ENCODE measurements around the gene SPRN. TPM values are rescaled to one million over a fixed set of nuclear protein-coding genes. Genes with fewer than 3 reads are reported as not detected.
"Not testable (repeated sequence)": the region's sequence is repeated elsewhere in the genome, so short reads cannot be mapped to it uniquely, and the experiment has no call there.

Gene SPRN
- total and polyA plus RNA-seq, 2 experiments from 2014 or later = 0.31 TPM

- H2AFZ ChIP-seq = no peak overlapping the region
- H3K36me3 ChIP-seq (ENCODE audit: insufficient read depth) = no peaks in the 10 kb centered on the region
- peaks cover 60% of the 10 kb centered on the region for H3K27me3 ChIP-seq (ENCODE audit: insufficient read depth)
- peak overlapping the region; percentile 96 for H3K4me2 ChIP-seq
- H3K4me1 ChIP-seq (ENCODE audit: insufficient read depth) = peaks cover 5% of the 10 kb centered on the region; the same call in 1 of the 2 replicates
- peak overlapping the region; percentile 74; the same call in 1 of the 2 replicates for H3K4me3 ChIP-seq
- Mint-ChIP-seq H3K4me1 (peaks cover 2% of the 10 kb centered on the region; the same call in 2 of the 3 replicates), H3K27me3 (ENCODE audit: insufficient read depth, low read depth, poor library complexity) (peaks cover 41% of the 10 kb centered on the region), H3K36me3 (ENCODE audit: low read depth) (no peaks in the 10 kb centered on the region), H3K4me3 (peak overlapping the region; percentile 45; the same call in 2 of the 3 replicates), H3K27ac (no peak overlapping the region), H3K9me3 (no peaks in the 10 kb centered on the region; the same call in 2 of the 3 replicates)
- H3F3A ChIP-seq (replicated peaks; ENCODE audit: low read depth) = 0 out of 2 replicates have a peak, but pooled peaks cover 3% of the 10 kb centered on the region
- no peak for TF ChIP-seq NANOG (IDR thresholded peaks at IDR 0.05; ENCODE audit: borderline replicate concordance)
- TF ChIP-seq JUNB (IDR thresholded peaks at IDR 0.05; ENCODE audit: unreplicated experiment) = no peak
- TF ChIP-seq ZNF331 (CRISPR knock-in tag; IDR thresholded peaks at IDR 0.05; ENCODE audit: low read depth) = no peak
- no peak for TF ChIP-seq EZH2phosphoT487 (IDR thresholded peaks at IDR 0.05; ENCODE audit: unreplicated experiment)
- TF ChIP-seq ZNF462 (CRISPR knock-in tag; IDR thresholded peaks at IDR 0.05) = no peak
- no peak for TF ChIP-seq REST (IDR thresholded peaks at IDR 0.05; ENCODE audit: unreplicated experiment)
- no peak for TF ChIP-seq STAT1 (IDR thresholded peaks at IDR 0.05; ENCODE audit: unreplicated experiment)
- TF ChIP-seq POLR2AphosphoS5 (IDR thresholded peaks at IDR 0.05; ENCODE audit: low read depth) = no peak
- no peak for TF ChIP-seq CREB1 (CRISPR knock-in tag; IDR thresholded peaks at IDR 0.05; ENCODE audit: low read depth)
- no peak for TF ChIP-seq ETS1 (IDR thresholded peaks at IDR 0.05)
- no peak overlapping the region for H3K27ac ChIP-seq (ENCODE audit: low read depth)
- no peaks in the 10 kb centered on the region for H3K79me2 ChIP-seq (replicated peaks; ENCODE audit: insufficient read depth)
- no peak for ATAC-seq
- no peaks in the 10 kb centered on the region; the same call in 1 of the 2 replicates for H4K20me1 ChIP-seq (replicated peaks; ENCODE audit: insufficient read depth)
- DNase-seq (ENCODE audit: low spot score) = no peak
- H3K9me2 ChIP-seq (ENCODE audit: insufficient read depth) = no peaks in the 10 kb centered on the region
These were observed 47.2 kb downstream of the SPRN start for GRCh38 chr10:133377025-133377817.

- H3F3A ChIP-seq (replicated peaks; ENCODE audit: low read depth); H3K27ac Mint-ChIP-seq; H3K36me3 Mint-ChIP-seq (ENCODE audit: low read depth); H3K9me2 ChIP-seq (ENCODE audit: insufficient read depth); H3K4me3 Mint-ChIP-seq; H3K4me2 ChIP-seq; H3K9me3 Mint-ChIP-seq; H2AFZ ChIP-seq; H3K36me3 ChIP-seq (ENCODE audit: insufficient read depth); H3K4me3 ChIP-seq; H3K79me2 ChIP-seq (replicated peaks; ENCODE audit: insufficient read depth); H3K4me1 Mint-ChIP-seq; H3K4me1 ChIP-seq (ENCODE audit: insufficient read depth); H3K27ac ChIP-seq (ENCODE audit: low read depth); ATAC-seq; DNase-seq (ENCODE audit: low spot score); H4K20me1 ChIP-seq (replicated peaks; ENCODE audit: insufficient read depth): not testable (repeated sequence)
- H3K27me3 ChIP-seq (ENCODE audit: insufficient read depth) = peaks cover 60% of the 10 kb centered on the region
- peaks cover 41% of the 10 kb centered on the region for H3K27me3 Mint-ChIP-seq (ENCODE audit: insufficient read depth, low read depth, poor library complexity)
These were observed 48.2 kb downstream of the SPRN start for GRCh38 chr10:133376183-133376582.

Measured in GM23338 (cell line).